ENCODE measurements around the gene ZBTB20. TPM values are rescaled to one million over a fixed set of nuclear protein-coding genes. Genes with fewer than 3 reads are reported as not detected.
A peak's percentile ranks its signal among the peaks of the same experiment; 100 is the strongest.

ZBTB20 gene
- total RNA-seq, 1 donor, result 32.9 TPM

- H3K4me2 ChIP-seq (ENCODE audit: insufficient read depth, low read length), result no peak within 1 kb of the TSS
- no peaks in the 10 kb centered on the region for H3K27me3 ChIP-seq (ENCODE audit: insufficient read depth, low read length)
- H3K9me3 ChIP-seq (ENCODE audit: low read depth, low read length), result no peaks in the 10 kb centered on the region
- no peak within 1 kb of the TSS for H3K4me3 ChIP-seq (ENCODE audit: insufficient read depth, low read length)
- H3K36me3 ChIP-seq (ENCODE audit: insufficient read depth, low read length), result no peaks in the 10 kb centered on the region
- no peak for DNase-seq (ENCODE audit: insufficient read length, low spot score, missing footprints)
- H4K20me1 ChIP-seq (ENCODE audit: insufficient read depth, low read length), result no peaks in the 10 kb centered on the region
- H2AFZ ChIP-seq (ENCODE audit: low read length), result no peak within 1 kb of the TSS
- TF ChIP-seq, protein P1, sequence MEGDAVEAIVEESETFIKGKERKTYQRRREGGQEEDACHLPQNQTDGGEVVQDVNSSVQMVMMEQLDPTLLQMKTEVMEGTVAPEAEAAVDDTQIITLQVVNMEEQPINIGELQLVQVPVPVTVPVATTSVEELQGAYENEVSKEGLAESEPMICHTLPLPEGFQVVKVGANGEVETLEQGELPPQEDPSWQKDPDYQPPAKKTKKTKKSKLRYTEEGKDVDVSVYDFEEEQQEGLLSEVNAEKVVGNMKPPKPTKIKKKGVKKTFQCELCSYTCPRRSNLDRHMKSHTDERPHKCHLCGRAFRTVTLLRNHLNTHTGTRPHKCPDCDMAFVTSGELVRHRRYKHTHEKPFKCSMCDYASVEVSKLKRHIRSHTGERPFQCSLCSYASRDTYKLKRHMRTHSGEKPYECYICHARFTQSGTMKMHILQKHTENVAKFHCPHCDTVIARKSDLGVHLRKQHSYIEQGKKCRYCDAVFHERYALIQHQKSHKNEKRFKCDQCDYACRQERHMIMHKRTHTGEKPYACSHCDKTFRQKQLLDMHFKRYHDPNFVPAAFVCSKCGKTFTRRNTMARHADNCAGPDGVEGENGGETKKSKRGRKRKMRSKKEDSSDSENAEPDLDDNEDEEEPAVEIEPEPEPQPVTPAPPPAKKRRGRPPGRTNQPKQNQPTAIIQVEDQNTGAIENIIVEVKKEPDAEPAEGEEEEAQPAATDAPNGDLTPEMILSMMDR (IDR thresholded peaks at IDR 0.05; ENCODE audit: extremely low read depth, low read depth, low read length), result no peak
- H3K4me1 ChIP-seq (ENCODE audit: insufficient read depth, low read length), result no peaks in the 10 kb centered on the region
- no peaks in the 10 kb centered on the region for H3K79me2 ChIP-seq (ENCODE audit: insufficient read depth, low read length)
- H3K27ac ChIP-seq (ENCODE audit: low read depth, low read length), result no peak within 1 kb of the TSS
These were observed 853.1 kb downstream of the ZBTB20 start, which contains the start of gene TIGIT for GRCh38 chr3:114293838-114294535. Gene TIGIT, plus strand, starts transcription at chr3:114294028. Its CDS starts 34 bp downstream, at chr3:114294062.

- Histone ChIP-seq H3K79me2 (ENCODE audit: insufficient read depth, low read length) (no peaks in the 10 kb centered on the region), H3K36me3 (ENCODE audit: insufficient read depth, low read length) (no peaks in the 10 kb centered on the region), H3K27me3 (ENCODE audit: insufficient read depth, low read length) (no peaks in the 10 kb centered on the region), H2AFZ (ENCODE audit: low read length) (peak overlapping the region; percentile 49), H3K4me3 (ENCODE audit: insufficient read depth, low read length) (no peak overlapping the region), H3K4me1 (ENCODE audit: insufficient read depth, low read length) (no peaks in the 10 kb centered on the region), H3K9me3 (ENCODE audit: low read depth, low read length) (no peaks in the 10 kb centered on the region), H3K4me2 (ENCODE audit: insufficient read depth, low read length) (no peak overlapping the region), H3K27ac (ENCODE audit: low read depth, low read length) (no peak overlapping the region), H4K20me1 (ENCODE audit: insufficient read depth, low read length) (no peaks in the 10 kb centered on the region)
- DNase-seq (ENCODE audit: insufficient read length, low spot score, missing footprints), result peak; percentile 85
- TF ChIP-seq, protein P1 (IDR thresholded peaks at IDR 0.05; ENCODE audit: extremely low read depth, low read depth, low read length), result peak; percentile 78
These were observed 855.9 kb downstream of the ZBTB20 start for GRCh38 chr3:114290911-114291901.

GRCh38 chr3:114286266-114286665 lies 860.8 kb downstream of the ZBTB20 start:
- TF ChIP-seq, protein P1 (IDR thresholded peaks at IDR 0.05; ENCODE audit: extremely low read depth, low read depth, low read length), result no peak
- DNase-seq (ENCODE audit: insufficient read length, low spot score, missing footprints), result no peak
- no peaks in the 10 kb centered on the region for H3K27me3 ChIP-seq (ENCODE audit: insufficient read depth, low read length)

More at GRCh38 chr3:114286266-114286665, 860.8 kb downstream of the ZBTB20 start:
- no peaks in the 10 kb centered on the region for H3K4me1 ChIP-seq (ENCODE audit: insufficient read depth, low read length)
- no peak overlapping the region for H3K4me3 ChIP-seq (ENCODE audit: insufficient read depth, low read length)
- no peaks in the 10 kb centered on the region for H3K9me3 ChIP-seq (ENCODE audit: low read depth, low read length)
- H3K27ac ChIP-seq (ENCODE audit: low read depth, low read length), result no peak overlapping the region
- no peak overlapping the region for H2AFZ ChIP-seq (ENCODE audit: low read length)
- H3K36me3 ChIP-seq (ENCODE audit: insufficient read depth, low read length), result no peaks in the 10 kb centered on the region
- H3K79me2 ChIP-seq (ENCODE audit: insufficient read depth, low read length), result no peaks in the 10 kb centered on the region
- no peaks in the 10 kb centered on the region for H4K20me1 ChIP-seq (ENCODE audit: insufficient read depth, low read length)
- H3K4me2 ChIP-seq (ENCODE audit: insufficient read depth, low read length), result no peak overlapping the region
